NCI-H1105 treated with DMSO at 0.1 percent for 48 hours (cell line): ENCODE data around the gene IFT172.
"Not testable (repeated sequence)": the region's sequence is repeated elsewhere in the genome, so short reads cannot be mapped to it uniquely, and the experiment has no call there.

Source experiments
- DNase-seq: peaks from one replicate; lab custom pipeline; 2025; lab: John Stamatoyannopoulos, UW

Gene IFT172, protein sequence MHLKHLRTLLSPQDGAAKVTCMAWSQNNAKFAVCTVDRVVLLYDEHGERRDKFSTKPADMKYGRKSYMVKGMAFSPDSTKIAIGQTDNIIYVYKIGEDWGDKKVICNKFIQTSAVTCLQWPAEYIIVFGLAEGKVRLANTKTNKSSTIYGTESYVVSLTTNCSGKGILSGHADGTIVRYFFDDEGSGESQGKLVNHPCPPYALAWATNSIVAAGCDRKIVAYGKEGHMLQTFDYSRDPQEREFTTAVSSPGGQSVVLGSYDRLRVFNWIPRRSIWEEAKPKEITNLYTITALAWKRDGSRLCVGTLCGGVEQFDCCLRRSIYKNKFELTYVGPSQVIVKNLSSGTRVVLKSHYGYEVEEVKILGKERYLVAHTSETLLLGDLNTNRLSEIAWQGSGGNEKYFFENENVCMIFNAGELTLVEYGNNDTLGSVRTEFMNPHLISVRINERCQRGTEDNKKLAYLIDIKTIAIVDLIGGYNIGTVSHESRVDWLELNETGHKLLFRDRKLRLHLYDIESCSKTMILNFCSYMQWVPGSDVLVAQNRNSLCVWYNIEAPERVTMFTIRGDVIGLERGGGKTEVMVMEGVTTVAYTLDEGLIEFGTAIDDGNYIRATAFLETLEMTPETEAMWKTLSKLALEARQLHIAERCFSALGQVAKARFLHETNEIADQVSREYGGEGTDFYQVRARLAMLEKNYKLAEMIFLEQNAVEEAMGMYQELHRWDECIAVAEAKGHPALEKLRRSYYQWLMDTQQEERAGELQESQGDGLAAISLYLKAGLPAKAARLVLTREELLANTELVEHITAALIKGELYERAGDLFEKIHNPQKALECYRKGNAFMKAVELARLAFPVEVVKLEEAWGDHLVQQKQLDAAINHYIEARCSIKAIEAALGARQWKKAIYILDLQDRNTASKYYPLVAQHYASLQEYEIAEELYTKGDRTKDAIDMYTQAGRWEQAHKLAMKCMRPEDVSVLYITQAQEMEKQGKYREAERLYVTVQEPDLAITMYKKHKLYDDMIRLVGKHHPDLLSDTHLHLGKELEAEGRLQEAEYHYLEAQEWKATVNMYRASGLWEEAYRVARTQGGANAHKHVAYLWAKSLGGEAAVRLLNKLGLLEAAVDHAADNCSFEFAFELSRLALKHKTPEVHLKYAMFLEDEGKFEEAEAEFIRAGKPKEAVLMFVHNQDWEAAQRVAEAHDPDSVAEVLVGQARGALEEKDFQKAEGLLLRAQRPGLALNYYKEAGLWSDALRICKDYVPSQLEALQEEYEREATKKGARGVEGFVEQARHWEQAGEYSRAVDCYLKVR (N-terminal part only)

DNA sequence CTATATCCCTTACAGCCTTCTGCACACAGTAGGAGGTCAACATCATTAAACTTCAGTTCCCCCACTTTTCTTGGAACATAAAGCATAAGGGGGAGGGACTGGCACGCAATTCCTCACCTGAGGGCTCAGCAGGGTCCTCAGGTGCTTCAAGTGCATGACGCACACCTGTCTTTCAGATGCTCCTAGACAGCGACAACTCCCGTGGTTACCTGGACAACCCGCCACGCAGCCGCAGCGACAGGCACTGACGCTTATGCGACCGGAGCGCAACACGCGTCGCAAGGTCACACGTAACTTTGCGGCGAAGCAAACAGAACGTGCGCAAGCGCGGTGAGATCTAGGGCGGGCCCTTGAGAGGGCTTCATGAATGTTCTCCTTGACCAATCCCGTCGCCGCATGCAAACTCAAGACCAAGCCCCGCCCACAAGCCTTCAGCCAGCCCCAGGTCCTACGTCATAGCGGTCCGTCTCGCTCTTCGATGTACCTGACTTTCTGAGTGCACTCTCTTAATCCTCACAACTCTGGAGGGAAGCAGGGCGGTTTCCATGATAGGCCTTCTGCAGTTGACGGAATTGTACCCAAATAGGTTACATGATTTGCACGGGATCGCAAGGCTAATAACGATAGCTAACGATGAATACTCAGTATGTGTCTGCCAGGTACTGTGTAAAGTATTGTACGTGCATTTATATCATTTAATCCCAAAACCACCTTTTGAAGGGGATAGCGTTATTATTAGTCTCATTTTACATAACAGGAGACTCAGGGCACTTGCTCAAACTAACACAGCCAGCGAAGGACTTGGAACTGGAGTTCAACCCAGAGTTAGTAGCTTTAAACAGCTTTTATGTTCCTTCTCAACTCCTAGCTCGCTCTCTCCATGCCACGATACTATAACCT lies at the start of gene IFT172:
Gene IFT172, minus strand, starts transcription at position 246 of the 900 bp plus-strand sequence. Its CDS starts 90 bp downstream, at position 156.
- DNase-seq = peak; percentile 99

DNA sequence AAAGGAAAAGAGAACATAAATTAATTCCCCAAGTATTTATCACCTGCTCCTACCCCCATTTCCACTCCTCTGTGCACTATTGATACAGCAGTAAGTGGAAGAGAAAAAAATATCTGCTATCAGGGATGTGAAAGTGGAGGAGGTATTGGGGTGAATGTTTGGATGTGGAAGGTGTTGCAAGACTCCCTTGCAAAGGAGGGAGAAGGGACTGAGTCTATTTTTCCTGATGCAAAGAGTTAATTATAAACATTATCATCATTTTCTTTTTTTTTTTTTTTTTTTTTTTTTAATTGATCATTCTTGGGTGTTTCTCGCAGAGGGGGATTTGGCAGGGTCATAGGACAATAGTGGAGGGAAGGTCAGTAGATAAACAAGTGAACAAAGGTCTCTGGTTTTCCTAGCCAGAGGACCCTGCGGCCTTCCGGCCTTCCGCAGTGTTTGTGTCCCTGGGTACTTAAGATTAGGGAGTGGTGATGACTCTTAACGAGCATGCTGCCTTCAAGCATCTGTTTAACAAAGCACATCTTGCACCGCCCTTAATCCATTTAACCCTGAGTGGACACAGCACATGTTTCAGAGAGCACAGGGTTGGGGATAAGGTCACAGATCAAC lies 49.4 kb upstream of the IFT172 start:
- not testable (repeated sequence) for DNase-seq

DNA sequence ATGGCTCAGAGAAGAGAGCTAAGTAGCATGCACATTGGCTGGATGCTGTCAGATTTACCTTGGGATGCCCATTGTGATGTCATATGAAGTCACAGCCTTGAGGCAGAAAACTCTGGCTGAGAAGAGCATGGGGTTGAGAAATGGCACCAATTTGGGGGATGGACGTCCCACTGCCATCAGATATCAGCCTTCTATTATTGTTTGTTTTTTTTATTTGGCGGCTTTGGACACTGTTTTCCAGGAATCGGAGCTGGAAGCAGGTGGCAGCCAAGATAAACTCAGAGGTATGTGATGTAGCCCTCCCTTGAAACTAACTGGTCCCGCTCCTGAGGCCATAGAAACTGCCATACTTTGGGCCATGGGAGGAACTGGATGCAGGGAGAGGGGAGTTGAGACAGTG lies 47.7 kb upstream of the IFT172 start:
- DNase-seq = no peak

DNA sequence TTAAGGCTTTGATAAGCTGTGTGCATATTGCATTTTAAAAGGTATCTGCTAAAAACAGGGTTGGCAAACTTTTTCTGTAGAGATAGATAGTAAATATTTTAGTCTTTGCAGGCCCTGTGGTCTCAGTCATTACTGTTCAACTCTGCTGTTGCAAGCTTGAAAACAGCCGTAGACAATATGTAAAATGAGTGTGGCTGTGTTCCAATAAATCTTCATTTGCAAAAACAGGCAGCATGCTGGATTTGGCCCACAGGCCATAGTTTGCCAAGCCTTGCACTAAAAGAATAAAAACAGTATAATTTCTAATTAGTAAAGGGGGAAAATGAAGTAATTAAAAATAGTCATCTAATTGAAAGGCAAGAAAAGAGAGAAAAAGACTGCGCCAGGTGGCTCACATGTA lies 42.4 kb upstream of the IFT172 start:
- DNase-seq = no peak

DNA sequence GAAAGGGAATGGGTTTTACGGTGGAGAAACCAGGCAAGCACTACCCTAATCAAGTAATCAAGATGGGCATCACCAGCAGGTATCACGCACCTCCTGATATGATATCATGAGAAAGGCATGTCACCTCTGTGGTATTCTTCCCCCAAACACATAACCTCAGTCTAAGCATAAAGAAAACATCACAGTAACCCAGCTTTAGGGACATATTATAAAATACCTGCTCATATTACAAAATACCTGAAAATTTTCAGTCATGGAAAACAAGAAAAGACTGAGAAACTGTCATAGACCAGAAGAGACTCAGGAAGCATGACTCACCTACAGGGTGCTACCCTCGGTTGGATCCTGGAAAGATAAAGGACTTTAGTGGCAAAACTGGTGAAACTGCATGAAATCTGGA lies 37.6 kb upstream of the IFT172 start:
- no peak for DNase-seq

DNA sequence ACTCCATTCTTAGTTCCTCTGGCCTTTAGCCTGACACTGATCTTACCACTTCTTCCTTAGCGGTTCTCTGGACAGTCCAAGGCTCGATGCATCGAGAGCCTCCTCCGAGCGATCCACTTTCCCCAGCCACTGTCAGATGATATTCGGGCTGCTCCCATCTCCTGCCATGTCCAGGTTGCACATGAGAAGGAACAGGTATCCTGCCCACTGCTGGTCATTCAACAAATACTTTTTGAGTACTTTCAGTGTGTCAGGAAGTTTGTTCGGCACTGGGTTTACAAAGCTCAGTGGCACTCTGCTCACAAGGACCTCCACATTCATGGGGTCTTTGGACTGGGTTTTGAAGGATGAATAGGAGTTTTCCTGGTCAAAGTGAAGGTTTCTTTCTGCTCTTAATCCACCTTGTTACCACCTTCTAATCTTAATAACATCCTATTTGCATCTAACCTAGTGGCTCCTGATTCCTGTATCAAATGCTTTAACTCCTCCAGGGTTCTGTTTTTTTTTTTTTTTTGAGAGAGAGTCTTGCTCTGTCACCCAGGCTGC lies 32.9 kb upstream of the IFT172 start:
- no peak for DNase-seq

DNA sequence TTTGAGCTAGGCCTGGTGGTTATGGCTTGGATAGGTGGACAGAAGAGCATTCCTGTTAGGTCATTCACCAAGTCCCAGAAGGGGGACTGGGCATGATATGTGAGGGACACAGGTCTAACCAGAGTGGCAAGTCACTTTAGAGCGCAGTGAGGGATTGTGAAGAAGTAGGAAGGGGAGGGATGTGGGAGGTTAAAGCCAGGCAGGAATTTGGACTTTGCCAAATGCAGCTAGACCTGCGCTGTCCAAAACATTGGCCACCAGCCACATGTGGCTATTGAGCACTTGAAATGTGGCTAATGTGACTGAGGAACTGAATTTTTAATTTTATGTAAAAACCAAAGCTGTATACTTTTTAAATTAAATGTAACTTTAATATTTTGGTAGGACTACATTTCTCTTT lies 30.8 kb upstream of the IFT172 start:
- no peak for DNase-seq

DNA sequence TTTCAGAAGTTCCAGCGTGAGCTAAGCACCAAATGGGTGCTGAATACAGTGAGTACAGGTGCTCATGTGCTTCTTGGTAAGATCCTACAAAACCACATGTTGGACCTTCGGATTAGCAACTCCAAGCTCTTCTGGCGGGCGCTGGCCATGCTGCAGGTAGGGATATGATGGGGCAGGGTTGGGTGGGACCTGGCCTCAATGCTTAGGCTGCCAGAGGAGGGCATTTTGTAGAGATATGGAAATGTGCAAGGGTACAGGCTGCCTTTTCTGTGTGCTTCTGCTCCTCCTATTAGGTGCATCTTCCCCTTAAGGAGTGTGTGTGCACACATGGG lies 29.2 kb upstream of the IFT172 start:
- DNase-seq = no peak

DNA sequence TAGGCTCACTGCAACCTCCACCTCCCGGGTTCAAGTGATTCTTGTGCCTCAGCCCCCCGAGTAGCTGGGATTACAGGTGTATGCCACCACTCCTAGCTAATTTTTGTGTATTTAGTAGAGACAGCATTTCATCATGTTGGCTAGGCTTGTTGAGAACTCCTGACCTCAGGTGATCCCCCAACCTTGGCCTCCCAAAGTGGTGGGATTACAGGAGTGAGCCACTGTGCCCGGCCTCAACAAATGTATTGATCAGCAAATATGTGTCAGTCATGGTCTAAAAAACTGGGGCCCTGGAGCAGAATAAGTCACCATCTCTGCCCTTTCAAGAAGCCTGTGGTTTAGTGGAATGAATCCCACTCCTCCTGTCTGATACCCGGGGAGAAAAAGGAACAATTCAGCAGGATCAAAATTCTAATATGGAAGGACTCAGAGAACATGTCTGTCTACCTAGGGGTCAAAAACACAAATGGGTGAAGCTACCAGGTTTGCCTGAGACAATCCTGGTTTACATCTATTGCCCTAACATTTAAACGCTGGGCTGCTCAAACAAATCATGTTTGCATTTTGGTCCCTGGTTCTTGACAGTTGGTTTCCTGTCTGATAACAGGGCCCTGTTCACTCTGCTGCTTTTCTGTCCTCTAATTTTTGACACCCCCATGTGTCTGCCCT lies 28.7 kb upstream of the IFT172 start:
- DNase-seq = no peak

DNA sequence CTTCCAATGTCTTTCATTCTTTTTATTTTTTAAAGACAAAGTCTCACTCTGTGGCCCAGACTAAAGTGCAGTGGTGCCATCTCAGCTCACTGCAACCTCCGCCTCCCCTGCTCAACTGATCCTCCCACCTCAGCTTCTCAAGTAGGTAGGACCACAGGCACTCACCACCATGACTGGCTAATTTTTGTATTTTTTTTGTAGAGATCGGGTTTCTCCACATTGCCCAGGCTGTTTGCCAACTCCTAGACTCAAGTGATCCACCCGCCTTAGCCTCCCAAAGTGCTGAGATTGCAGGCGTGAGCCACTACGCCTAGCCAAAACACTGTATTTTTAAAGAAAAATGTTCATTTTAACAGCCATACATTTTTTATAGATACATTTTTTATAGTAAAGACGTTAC lies 19.8 kb upstream of the IFT172 start:
- DNase-seq = peak; percentile 35

DNA sequence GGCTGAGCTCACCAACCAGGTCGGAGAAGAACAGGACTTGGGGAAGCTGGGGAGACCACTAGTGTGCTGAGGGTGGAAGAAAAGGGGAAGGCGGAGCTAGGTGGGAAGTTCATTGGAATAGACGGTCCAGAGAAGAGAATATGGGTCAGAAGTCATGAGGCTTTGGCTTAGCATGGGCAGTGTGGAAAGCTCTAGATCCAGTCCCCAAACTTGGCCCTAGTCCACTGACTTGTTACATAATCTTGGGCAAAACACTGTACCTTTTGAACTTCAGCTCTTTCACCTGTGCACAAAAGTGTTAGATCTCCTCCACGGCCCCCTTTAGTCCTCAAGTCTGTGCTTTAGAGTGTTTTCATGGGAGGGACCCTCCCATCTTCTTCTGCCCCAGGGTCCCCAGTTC lies 17.8 kb upstream of the IFT172 start:
- no peak for DNase-seq

DNA sequence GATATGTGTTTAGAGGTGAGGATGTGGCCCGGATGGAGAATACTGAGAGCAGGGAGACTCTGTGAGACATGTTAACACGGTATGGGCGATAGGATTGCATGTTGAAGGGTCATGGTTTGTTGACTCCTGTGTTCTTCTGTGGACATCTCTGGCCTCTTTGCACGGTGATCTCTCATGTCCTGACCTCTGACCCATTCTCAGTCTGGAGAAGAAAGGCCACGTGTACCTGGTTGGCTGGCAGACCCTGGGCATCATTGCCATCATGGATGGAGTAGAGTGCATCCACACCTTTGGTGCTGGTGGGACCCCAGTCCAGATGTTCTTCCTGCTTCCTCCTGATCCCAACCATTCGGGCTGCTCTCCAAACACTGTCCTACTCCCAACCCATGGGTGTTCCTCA lies 17.0 kb upstream of the IFT172 start:
- no peak for DNase-seq

DNA sequence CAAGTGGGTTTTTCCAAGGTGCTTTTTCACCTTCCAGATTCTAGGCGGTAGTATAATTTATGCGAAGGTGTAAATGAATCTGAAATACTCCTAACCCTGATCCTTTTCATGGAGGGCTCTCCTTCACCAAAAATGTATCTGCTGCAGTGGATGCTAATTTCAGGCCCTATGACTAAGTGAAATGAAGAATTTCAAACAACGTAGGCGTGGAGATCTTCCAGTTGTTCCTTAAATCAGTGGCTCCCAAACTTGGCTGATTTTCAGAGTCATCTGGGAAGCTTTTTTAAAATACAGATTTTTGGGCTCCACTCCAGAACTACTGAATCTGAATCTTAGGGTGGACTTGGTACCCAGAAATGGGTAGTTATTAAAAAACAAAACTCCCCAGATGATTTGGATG lies 12.6 kb upstream of the IFT172 start:
- no peak for DNase-seq

DNA sequence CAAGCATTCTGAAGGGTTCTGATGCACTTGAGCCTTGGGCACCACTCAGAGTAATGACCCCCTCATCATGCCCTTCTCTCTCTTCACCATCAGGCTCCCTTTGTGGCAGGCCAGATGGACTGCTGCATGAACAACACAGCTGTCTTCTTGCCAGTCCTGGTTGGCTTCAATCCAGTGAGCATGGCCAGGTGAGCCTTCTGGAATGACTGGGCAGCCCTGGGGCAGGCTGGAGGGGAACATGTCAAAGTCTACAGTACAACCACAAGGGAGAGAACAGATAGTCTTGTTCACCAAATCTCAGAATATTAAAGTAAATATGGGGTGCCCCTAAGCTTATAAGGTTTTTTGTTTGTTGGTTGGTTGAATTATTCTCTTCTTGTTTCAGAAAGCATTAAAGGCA lies 11.5 kb upstream of the IFT172 start:
- DNase-seq = no peak

DNA sequence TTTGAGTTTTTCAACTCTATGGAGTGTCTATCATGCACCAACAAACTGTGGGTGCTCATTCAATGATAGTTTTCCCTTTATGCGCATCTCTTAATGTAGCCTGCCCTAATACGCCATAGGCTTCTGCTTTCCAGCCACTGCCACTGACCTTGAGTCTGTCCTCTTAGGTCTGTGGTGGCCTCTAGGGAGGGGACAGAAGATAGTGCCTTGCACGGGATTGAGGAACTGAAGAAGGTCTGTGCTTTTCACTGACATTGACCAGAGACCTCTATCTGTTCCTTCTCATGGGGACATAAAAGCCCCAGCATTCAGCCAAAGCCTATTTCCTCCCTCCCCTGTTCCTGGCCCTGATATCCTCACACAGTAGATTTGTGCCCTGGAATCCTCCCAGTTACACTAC lies 9.4 kb upstream of the IFT172 start:
- no peak for DNase-seq

DNA sequence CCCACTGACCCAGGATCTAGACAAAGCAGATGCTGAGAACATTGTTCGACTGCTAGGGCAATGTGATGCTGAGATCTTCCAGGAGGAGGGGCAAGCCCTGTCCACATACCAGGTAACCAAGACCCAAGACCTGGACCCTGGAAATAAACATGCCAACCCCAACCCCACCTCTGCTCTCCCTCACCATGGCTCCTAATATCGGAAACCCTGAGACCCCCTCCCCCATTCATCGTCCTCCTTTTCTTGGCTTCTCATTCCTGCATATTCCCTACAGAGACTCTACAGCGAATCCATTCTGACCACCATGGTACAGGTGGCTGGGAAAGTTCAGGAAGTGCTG lies 7.7 kb upstream of the IFT172 start:
- DNase-seq = no peak

DNA sequence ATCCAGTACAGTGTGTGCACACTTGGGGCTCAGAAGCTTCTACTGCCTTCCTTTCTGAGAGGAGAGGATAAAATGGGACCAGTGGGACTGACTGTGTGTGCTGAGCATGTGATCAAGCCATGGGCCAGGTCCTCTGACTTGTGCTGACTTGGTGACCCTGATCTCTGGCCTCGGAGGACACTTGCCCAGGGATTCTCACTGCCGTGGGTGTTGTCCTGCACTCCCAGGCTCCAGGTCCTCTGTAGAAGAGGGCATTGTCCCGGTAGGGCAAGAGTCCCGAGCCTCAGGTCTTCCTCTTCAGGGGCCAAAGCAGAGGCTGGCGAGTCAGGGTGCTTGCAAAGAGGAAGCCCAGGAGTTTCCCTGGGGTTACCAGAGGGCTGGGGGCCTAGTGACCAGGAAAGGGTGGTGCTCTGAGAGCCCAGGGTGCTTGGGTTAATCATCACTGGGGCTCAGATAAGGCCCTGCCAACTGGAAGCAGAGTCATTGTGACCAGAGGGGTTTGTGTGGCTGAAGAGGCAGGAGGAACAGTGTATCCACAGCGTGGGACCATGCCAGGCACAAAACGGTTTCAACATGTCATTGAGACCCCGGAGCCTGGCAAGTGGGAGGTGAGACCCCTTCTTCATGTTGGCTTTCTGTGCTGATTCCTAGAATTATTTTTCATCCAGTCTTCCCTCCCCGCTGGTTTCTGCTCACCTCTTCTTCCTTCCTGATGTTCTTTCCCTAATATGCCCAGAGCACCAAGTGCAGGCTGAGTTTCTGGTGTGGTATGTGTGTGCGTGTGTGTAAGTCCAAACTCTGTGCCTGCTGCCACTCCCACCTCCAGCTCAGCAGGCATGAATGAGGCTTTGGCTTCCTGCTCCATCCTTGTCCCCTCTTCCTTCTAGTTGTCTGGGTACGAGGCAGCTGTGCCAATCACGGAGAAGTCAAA lies 7.1 kb upstream of the IFT172 start, which contains the start of gene GCKR:
Gene GCKR, plus strand, starts transcription at position 483 of the 931 bp plus-strand sequence. Its CDS starts 66 bp downstream, at position 549.
- DNase-seq = no peak

DNA sequence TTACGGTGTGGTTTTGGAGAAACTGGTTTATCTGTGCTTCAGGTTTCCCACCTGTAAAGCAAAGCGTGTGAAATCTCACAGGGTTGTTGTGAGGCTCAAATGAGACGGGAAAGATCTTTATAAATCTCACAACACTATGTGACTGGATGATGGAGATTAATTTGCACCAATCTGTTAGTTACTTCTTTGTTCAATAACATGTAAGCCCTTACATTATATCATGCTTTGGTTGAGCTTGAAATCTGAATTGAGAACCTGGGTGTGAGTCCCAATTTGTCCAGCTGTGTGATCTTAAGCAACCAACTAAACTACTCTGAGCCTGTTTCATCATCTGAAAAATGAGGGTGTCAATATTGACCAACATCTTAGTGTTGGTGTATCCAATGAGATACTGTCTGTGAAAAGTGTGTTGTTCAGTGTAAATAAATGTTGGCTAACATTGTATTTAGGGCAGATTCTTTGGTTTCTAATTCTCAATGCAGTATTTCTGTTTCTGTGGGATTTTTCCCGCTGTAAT lies 6.4 kb upstream of the IFT172 start:
- no peak for DNase-seq
